HG03575 (cell line): ENCODE results near the gene CEMIP.

Experiments used
- ATAC-seq: cut with Tn5 transposase; IDR thresholded peaks from one replicate; pipeline ENCODE4 v1.9.1; 2021; ENCODE audit not compliant: unreplicated experiment, insufficient number of reproducible peaks, low FRiP score; ENCODE audit errors: extremely low read depth

CEMIP gene

GRCh38 chr15:80811781-80812315 lies 32.7 kb downstream of the CEMIP start:
- ATAC-seq, result no peak

GRCh38 chr15:80815106-80815505 lies 35.9 kb downstream of the CEMIP start:
- no peak for ATAC-seq

GRCh38 chr15:80816049-80816653 lies 37.0 kb downstream of the CEMIP start:
- no peak for ATAC-seq

- ATAC-seq, result no peak
Observed at GRCh38 chr15:80816936-80817335, 37.8 kb downstream of the CEMIP start.

- no peak for ATAC-seq
Observed at GRCh38 chr15:80817901-80818300, 38.7 kb downstream of the CEMIP start.

- no peak for ATAC-seq
Observed at GRCh38 chr15:80819001-80819400, 39.8 kb downstream of the CEMIP start.

GRCh38 chr15:80820092-80820491 lies 40.9 kb downstream of the CEMIP start:
- no peak for ATAC-seq

- no peak for ATAC-seq
Observed at GRCh38 chr15:80822256-80822655, 43.1 kb downstream of the CEMIP start.

- ATAC-seq, result no peak
Observed at GRCh38 chr15:80822676-80823075, 43.5 kb downstream of the CEMIP start.

- no peak for ATAC-seq
Observed at GRCh38 chr15:80823120-80823519, 44.0 kb downstream of the CEMIP start.

GRCh38 chr15:80823995-80824394 lies 44.8 kb downstream of the CEMIP start:
- ATAC-seq, result no peak

GRCh38 chr15:80825361-80826030 lies 46.3 kb downstream of the CEMIP start:
- ATAC-seq, result no peak

GRCh38 chr15:80828796-80829195 lies 49.6 kb downstream of the CEMIP start:
- ATAC-seq, result no peak

- ATAC-seq, result no peak
Observed at GRCh38 chr15:80830677-80831076, 51.5 kb downstream of the CEMIP start.

- no peak for ATAC-seq
Observed at GRCh38 chr15:80831192-80831591, 52.0 kb downstream of the CEMIP start.

GRCh38 chr15:80831606-80832224 lies 52.5 kb downstream of the CEMIP start:
- no peak for ATAC-seq

GRCh38 chr15:80832686-80833085 lies 53.5 kb downstream of the CEMIP start:
- no peak for ATAC-seq

- ATAC-seq, result no peak
Observed at GRCh38 chr15:80834402-80834801, 55.2 kb downstream of the CEMIP start.

- ATAC-seq, result no peak
Observed at GRCh38 chr15:80834906-80835305, 55.7 kb downstream of the CEMIP start.

GRCh38 chr15:80835336-80835735 lies 56.2 kb downstream of the CEMIP start:
- ATAC-seq, result no peak
